NT2/D1 (cell line): ENCODE measurements around the gene UNK.
A peak's percentile ranks its signal among the peaks of the same experiment; 100 is the strongest.

Experiments
- DNase-seq: peaks from one replicate; pipeline ENCODE4 v3.0.0-alpha.2; 2011; ENCODE audit warnings: low read depth, low spot score
- H3K27me3 ChIP-seq: 2 replicates; pipeline ENCODE4 v1.6.0; 2011; ENCODE audit warnings: mild to moderate bottlenecking; ENCODE audit not compliant: insufficient read length, insufficient read depth
- H3K36me3 ChIP-seq: 2 replicates; pipeline ENCODE4 v1.6.1; 2011; ENCODE audit warnings: mild to moderate bottlenecking, low read length, mixed read lengths; ENCODE audit not compliant: insufficient read depth, insufficient read length
- H3K4me1 ChIP-seq: 2 replicates; pipeline ENCODE4 v1.5.1; 2011; ENCODE audit not compliant: insufficient read depth, insufficient read length
- H3K4me3 ChIP-seq: 2 replicates; pipeline ENCODE4 v1.5.1; 2011; ENCODE audit warnings: low read depth; ENCODE audit not compliant: insufficient read length
- H3K9ac ChIP-seq: 2 replicates; pipeline ENCODE4 v1.6.0; 2011; ENCODE audit warnings: low read depth; ENCODE audit not compliant: insufficient read length
- H3K9me3 ChIP-seq: 2 replicates; pipeline ENCODE4 v1.5.1; 2011; ENCODE audit warnings: mild to moderate bottlenecking, low read length; ENCODE audit not compliant: insufficient read depth
- SUZ12 ChIP-seq: IDR thresholded peaks from 2 replicates; pipeline ENCODE4 v1.6.1; 2011; ENCODE audit not compliant: insufficient read length, insufficient read depth; ENCODE audit errors: extremely low read depth
- YY1 ChIP-seq: IDR thresholded peaks from 2 replicates; pipeline ENCODE4 v1.6.1; 2011; ENCODE audit not compliant: insufficient read length, insufficient read depth
- ZNF274 ChIP-seq: IDR thresholded peaks from 2 replicates; pipeline ENCODE4 v1.6.1; 2011; ENCODE audit warnings: mild to moderate bottlenecking, low read depth, low read length

Gene UNK

GRCh38 chr17:75822119-75822799, 37.7 kb downstream of the UNK start:
- Histone ChIP-seq H3K9ac (no peak overlapping the region), H3K4me3 (no peak overlapping the region), H3K9me3 (no peaks in the 10 kb centered on the region), H3K27me3 (no peaks in the 10 kb centered on the region), H3K4me1 (peaks cover 10% of the 10 kb centered on the region), H3K36me3 (peaks cover 93% of the 10 kb centered on the region)
- no peak for DNase-seq
- TF ChIP-seq SUZ12 (no peak), YY1 (no peak), ZNF274 (no peak)

- H3K9me3 ChIP-seq = no peaks in the 10 kb centered on the region
- no peaks in the 10 kb centered on the region for H3K27me3 ChIP-seq
- DNase-seq = no peak
- H3K9ac ChIP-seq = no peak overlapping the region
- no peak for TF ChIP-seq YY1
- TF ChIP-seq ZNF274 = no peak
- TF ChIP-seq SUZ12 = no peak
- H3K36me3 ChIP-seq = peaks cover 90% of the 10 kb centered on the region
- H3K4me3 ChIP-seq = no peak overlapping the region
- H3K4me1 ChIP-seq = peaks cover 13% of the 10 kb centered on the region
These were observed 38.2 kb downstream of the UNK start for GRCh38 chr17:75822800-75823166.

DNA sequence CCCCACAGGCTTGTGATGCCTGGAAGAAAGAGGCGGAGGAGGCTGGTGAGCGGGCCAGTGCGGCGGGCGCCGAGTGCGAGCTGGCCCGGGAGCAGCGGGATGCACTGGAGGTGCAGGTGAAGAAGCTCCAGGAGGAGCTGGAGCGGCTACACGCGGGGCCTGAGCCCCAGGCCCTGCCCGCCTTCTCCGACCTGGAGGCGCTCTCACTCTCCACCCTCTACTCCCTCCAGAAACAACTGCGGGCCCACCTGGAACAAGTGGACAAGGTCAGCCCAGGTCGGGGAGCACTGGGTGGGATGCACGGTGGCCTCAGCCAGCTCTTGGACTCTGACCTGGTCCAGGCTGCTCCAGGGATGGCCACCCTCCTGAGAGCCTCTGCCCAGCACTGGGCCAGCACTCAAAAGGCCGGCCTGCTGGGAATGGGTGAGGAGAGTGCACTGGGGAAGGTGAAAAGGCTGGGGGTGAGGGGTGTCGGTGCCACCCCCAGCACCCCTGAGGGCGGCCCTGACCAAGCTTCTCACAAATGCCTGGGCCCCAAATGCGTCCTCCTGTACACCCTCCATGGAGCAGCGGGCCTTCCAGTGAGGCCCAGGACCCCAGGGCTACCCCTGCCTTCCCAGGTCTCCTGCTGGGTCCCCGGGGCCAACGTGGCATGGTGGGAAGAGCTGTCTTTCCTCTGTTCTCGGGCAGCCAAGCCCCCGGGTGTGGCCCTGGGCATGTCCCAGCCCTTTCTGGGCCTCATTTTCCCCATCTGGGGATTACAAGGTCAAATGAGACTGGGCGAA, 38.8 kb downstream of the UNK start:
- TF ChIP-seq ZNF274 (no peak), YY1 (no peak), SUZ12 (no peak)
- Histone ChIP-seq H3K36me3 (peaks cover 90% of the 10 kb centered on the region), H3K4me3 (no peak overlapping the region), H3K9ac (no peak overlapping the region), H3K4me1 (peaks cover 20% of the 10 kb centered on the region), H3K27me3 (no peaks in the 10 kb centered on the region), H3K9me3 (no peaks in the 10 kb centered on the region)
- DNase-seq = no peak

DNA sequence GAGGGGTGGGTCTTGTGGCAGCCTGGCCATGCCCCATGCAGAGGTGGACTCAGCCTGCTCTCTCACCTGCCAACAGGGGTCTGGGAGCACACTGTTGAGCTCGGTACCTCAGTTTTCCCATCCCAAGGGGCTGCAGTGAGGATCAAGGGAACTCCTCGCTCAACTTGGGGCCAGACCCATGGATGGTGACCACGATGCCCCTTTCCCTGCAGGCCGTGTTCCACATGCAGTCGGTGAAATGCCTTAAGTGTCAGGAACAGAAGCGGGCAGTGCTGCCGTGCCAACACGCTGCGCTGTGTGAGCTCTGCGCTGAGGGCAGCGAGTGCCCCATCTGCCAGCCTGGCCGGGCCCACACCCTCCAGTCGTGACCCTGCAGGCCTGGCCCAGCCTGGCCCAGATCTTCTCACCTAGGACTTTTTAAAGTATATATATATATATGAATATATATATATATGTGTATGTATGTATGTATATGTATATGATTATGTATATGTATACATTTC, 39.5 kb downstream of the UNK start:
- no peak overlapping the region for H3K4me3 ChIP-seq
- H3K36me3 ChIP-seq = peaks cover 84% of the 10 kb centered on the region
- H3K9ac ChIP-seq = no peak overlapping the region
- H3K27me3 ChIP-seq = no peaks in the 10 kb centered on the region
- no peak for DNase-seq
- no peaks in the 10 kb centered on the region for H3K9me3 ChIP-seq
- TF ChIP-seq YY1 (no peak), SUZ12 (no peak), ZNF274 (no peak)
- peaks cover 24% of the 10 kb centered on the region for H3K4me1 ChIP-seq

DNA sequence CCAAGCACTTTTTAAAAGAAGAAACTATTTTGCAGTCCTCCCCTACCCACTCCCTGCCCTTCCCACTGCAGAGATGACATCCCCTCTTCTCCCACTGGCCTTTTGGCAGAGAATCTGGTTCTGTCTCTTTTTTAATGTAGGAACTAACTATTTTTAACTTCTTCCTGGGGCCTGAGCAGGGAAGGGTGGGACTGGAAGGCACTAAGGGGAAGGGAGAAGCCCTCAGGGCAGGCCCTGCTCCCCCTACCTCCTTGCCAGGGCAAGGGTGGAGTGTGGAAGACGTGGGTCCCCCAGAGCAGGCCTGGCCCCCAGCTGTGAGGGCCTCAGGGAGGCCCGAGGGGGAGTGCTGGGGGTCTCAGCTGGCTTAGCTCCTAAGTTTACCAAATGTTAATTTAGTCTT, 40.1 kb downstream of the UNK start:
- Histone ChIP-seq H3K27me3 (no peaks in the 10 kb centered on the region), H3K4me1 (peaks cover 25% of the 10 kb centered on the region), H3K9ac (peak overlapping the region; percentile 21), H3K4me3 (no peak overlapping the region), H3K9me3 (no peaks in the 10 kb centered on the region), H3K36me3 (peaks cover 78% of the 10 kb centered on the region)
- no peak for DNase-seq
- no peak for TF ChIP-seq YY1
- TF ChIP-seq SUZ12 = no peak
- no peak for TF ChIP-seq ZNF274

DNA sequence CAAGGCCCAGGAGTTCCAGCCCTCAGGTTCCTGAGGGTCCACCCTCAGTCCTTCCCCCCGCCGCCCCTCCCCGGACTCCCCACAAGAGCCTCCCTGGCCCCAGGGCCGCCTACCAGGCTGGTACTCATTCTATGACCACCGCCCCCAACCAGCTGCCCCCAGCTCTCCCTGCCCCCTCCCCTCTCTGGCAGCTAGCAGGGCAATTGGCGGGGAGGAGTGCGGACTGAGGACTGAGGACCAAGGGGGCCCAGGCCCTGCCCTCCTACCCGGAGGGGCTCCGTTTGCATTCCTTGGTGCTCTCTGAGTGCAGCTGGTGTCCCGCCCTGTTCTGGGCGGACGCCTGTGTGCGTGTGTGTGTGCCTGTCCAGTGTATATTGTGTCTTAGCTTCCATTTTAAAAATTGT, 40.5 kb downstream of the UNK start:
- Histone ChIP-seq H3K4me3 (no peak overlapping the region), H3K4me1 (peaks cover 30% of the 10 kb centered on the region), H3K27me3 (no peaks in the 10 kb centered on the region), H3K36me3 (peaks cover 73% of the 10 kb centered on the region), H3K9ac (no peak overlapping the region), H3K9me3 (no peaks in the 10 kb centered on the region)
- no peak for DNase-seq
- TF ChIP-seq SUZ12 = no peak
- TF ChIP-seq YY1 = no peak
- TF ChIP-seq ZNF274 = no peak

- H3K4me3 ChIP-seq = no peak overlapping the region
- no peak for TF ChIP-seq ZNF274
- TF ChIP-seq SUZ12 = no peak
- TF ChIP-seq YY1 = no peak
- H3K9me3 ChIP-seq = no peaks in the 10 kb centered on the region
- DNase-seq = no peak
- H3K27me3 ChIP-seq = no peaks in the 10 kb centered on the region
- H3K4me1 ChIP-seq = peaks cover 36% of the 10 kb centered on the region
- no peak overlapping the region for H3K9ac ChIP-seq
- peaks cover 66% of the 10 kb centered on the region for H3K36me3 ChIP-seq
These were observed 41.3 kb downstream of the UNK start for GRCh38 chr17:75825748-75826370.
